Thyroid gland (tissue), 4 donors: ENCODE measurements around the gene C10orf120.

Experiments used
- CTCF ChIP-seq, 6 experiments: fragments of 200-600 bp in 3 of 6; fragments of 450-650 bp in 3 of 6; sonication (generic) in 3 of 6; IDR thresholded peaks; one replicate each; pipeline ENCODE4 v1.5.1; 2016 to 2019; ENCODE audit warnings: antibody characterized with exemption in 6 of 6, mild to moderate bottlenecking in 2 of 6, inconsistent platforms in 1 of 6, moderate library complexity in 1 of 6
- POLR2A ChIP-seq, 2 donors: fragments of 450-650 bp; IDR thresholded peaks; one replicate each; pipeline ENCODE4 v1.6.1; 2017; ENCODE audit warnings: antibody characterized with exemption in 2 of 2, mild to moderate bottlenecking in 2 of 2, moderate library complexity in 1 of 2

- no peak for TF ChIP-seq CTCF (IDR thresholded peaks at IDR 0.05)
- no peak for TF ChIP-seq POLR2A (IDR thresholded peaks at IDR 0.05)
Observed at GRCh38 chr10:122658356-122659049, 41.1 kb downstream of the C10orf120 start.
